Breast epithelium (tissue), 3 donors: ENCODE measurements around the gene KLHL17.

Experiments used
- POLR2A ChIP-seq: fragments of 450-650 bp; IDR thresholded peaks from one replicate; pipeline ENCODE4 v1.6.1; 2016; ENCODE audit warnings: antibody characterized with exemption, mild to moderate bottlenecking, moderate library complexity
- TF ChIP-seq, protein P1 (sequence below), 3 donors: fragments of 450-650 bp; IDR thresholded peaks; one replicate each; pipeline ENCODE4 v1.5.1; 2016 to 2017; ENCODE audit warnings: antibody characterized with exemption in 3 of 3, mild to moderate bottlenecking in 3 of 3, moderate library complexity in 3 of 3

DNA sequence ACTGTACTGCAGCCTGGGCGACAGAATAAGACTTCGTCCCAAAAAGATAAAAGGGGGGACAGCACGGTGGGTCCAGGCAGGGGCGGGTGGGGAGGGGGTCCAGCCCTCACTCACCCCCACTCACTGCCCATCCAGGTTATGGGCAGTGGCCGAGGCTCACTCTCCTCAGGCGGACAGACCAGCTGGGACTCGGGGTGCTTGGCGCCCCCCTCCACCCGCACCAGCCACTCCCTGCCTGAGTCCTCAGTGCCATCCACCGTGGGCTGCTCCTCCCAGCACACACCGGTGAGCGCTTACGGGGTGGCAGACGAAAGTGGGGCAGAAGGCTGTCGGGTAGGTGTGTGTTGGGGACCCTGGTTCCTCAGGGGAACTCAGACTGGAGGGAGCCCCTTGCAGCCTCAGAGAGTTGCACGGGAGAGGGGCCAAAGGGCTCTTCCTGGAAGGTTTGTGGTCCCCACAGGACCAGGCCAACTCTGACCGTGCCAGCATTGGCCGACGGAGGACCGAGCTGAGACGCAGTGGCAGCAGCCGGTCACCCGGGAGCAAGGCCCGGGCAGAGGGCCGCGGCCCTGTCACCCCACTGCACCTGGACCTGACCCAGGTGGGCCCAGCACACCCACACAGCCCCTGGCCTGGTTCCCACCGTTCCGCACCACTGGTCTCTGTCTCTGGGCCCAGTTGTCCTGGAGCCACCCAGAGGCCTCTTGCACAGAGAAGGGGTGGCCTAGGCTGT, 12.5 kb downstream of the KLHL17 start:
- TF ChIP-seq, protein P1, sequence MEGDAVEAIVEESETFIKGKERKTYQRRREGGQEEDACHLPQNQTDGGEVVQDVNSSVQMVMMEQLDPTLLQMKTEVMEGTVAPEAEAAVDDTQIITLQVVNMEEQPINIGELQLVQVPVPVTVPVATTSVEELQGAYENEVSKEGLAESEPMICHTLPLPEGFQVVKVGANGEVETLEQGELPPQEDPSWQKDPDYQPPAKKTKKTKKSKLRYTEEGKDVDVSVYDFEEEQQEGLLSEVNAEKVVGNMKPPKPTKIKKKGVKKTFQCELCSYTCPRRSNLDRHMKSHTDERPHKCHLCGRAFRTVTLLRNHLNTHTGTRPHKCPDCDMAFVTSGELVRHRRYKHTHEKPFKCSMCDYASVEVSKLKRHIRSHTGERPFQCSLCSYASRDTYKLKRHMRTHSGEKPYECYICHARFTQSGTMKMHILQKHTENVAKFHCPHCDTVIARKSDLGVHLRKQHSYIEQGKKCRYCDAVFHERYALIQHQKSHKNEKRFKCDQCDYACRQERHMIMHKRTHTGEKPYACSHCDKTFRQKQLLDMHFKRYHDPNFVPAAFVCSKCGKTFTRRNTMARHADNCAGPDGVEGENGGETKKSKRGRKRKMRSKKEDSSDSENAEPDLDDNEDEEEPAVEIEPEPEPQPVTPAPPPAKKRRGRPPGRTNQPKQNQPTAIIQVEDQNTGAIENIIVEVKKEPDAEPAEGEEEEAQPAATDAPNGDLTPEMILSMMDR (IDR thresholded peaks at IDR 0.05): no peak
- TF ChIP-seq POLR2A: no peak
